BE2C (cell line): Measurements from ENCODE around the gene SPAG9.
A peak's percentile ranks its signal among the peaks of the same experiment; 100 is the strongest.

Experiments used
- DNase-seq: peaks from one replicate; pipeline ENCODE4 v3.0.0-alpha.2; 2020
- H3K27me3 ChIP-seq: fragments of 250-450 bp; sonication (Bioruptor Pico); 2 replicates; pipeline ENCODE4 v1.5.1; 2020; ENCODE audit warnings: mild to moderate bottlenecking
- H3K36me3 ChIP-seq: fragments of 250-450 bp; sonication (Bioruptor Pico); 2 replicates; pipeline ENCODE4 v1.5.1; 2020; ENCODE audit warnings: mild to moderate bottlenecking
- H3K4me1 ChIP-seq: fragments of 250-450 bp; sonication (Bioruptor Pico); 2 replicates; pipeline ENCODE4 v1.5.1; 2020
- H3K4me3 ChIP-seq: 2 replicates; pipeline ENCODE4 v1.5.1; 2011; ENCODE audit warnings: low read depth, low read length
- H3K9me3 ChIP-seq: fragments of 250-450 bp; sonication (Bioruptor Pico); 2 replicates; pipeline ENCODE4 v1.5.1; 2020
- TF ChIP-seq, protein P1 (sequence below): IDR thresholded peaks from 2 replicates; pipeline ENCODE4 v1.5.1; 2012; ENCODE audit warnings: mild to moderate bottlenecking, low read depth, low read length

SPAG9 gene

DNA sequence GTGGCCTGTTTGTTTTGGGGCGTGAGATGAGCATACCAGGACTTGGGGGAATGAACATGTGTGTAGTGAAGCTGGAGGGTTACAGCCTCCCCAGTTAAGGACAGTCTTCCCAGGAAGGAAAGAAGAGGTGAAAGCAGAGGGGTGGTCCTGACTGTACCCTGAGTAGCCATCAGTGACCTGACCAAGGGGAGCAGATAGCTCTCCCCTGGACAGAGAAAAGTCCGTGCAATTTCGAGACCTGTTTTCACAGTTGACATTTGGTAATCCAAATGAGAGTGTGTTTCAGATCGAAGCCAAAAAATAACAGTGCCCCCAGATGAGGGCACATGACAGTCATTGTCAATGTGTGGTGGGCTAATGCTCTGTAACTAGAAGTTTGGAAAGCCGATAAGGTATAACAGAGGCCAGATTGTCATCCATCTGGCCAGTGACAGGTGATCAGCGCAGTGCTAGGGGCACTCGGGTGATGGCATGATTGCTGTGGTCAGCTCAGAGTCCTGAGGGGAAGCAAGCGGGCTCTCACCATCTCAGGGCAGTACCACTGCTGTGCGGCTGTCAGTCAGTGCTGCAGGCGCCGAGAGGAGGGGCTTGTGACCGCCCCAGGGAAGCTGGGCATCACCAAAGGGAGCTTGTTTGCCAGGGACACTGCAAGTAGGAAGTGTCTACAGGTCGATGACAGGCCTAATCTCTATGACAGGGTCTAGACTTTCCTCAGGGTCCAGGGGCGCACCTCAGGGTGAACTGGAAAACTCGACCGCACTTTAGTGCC is 44.4 kb upstream of the SPAG9 start:
- TF ChIP-seq, protein P1, sequence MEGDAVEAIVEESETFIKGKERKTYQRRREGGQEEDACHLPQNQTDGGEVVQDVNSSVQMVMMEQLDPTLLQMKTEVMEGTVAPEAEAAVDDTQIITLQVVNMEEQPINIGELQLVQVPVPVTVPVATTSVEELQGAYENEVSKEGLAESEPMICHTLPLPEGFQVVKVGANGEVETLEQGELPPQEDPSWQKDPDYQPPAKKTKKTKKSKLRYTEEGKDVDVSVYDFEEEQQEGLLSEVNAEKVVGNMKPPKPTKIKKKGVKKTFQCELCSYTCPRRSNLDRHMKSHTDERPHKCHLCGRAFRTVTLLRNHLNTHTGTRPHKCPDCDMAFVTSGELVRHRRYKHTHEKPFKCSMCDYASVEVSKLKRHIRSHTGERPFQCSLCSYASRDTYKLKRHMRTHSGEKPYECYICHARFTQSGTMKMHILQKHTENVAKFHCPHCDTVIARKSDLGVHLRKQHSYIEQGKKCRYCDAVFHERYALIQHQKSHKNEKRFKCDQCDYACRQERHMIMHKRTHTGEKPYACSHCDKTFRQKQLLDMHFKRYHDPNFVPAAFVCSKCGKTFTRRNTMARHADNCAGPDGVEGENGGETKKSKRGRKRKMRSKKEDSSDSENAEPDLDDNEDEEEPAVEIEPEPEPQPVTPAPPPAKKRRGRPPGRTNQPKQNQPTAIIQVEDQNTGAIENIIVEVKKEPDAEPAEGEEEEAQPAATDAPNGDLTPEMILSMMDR: no peak
- Histone ChIP-seq H3K9me3 (no peaks in the 10 kb centered on the region), H3K4me3 (peak overlapping the region; percentile 94), H3K27me3 (no peaks in the 10 kb centered on the region), H3K36me3 (peaks cover 69% of the 10 kb centered on the region), H3K4me1 (no peaks in the 10 kb centered on the region)
- DNase-seq: peak; percentile 69

DNA sequence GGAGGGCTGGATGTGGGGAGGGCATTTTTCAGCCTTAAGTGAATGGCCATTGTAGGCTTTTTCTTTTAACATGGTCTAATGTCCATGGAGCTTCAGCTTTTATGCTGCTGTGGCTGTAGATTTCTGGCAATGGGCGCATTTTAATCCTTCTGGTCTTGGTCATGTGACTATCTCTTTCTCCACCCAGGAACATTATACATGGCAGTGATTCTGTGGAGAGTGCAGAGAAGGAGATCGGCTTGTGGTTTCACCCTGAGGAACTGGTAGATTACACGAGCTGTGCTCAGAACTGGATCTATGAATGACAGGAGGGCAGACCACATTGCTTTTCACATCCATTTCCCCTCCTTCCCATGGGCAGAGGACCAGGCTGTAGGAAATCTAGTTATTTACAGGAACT is 40.9 kb upstream of the SPAG9 start:
- DNase-seq: no peak
- Histone ChIP-seq H3K27me3 (no peaks in the 10 kb centered on the region), H3K36me3 (peaks cover 74% of the 10 kb centered on the region), H3K9me3 (no peaks in the 10 kb centered on the region), H3K4me1 (no peaks in the 10 kb centered on the region), H3K4me3 (no peak overlapping the region)
- TF ChIP-seq, protein P1: no peak

DNA sequence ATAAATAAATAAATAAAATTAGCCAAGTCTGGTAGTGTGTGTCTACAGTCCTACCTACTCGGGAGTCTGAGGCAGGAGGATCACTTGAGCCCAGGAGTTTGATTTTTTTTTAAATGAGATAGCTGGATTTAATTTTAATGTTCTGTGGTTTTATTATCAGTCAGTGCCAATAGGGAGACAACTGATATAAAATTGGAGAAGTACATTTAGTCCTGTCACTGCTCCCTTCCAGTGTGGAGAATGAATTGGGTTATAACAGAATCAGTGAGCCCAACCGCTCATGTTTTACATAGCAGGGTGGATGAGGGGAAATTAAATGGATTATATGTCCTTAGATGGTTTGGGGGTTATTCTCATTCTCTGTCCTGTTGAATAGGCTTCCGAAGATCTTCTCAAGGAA is 38.9 kb upstream of the SPAG9 start:
- no peaks in the 10 kb centered on the region for H3K27me3 ChIP-seq
- TF ChIP-seq, protein P1: no peak
- H3K4me1 ChIP-seq: no peaks in the 10 kb centered on the region
- no peaks in the 10 kb centered on the region for H3K9me3 ChIP-seq
- peaks cover 87% of the 10 kb centered on the region for H3K36me3 ChIP-seq
- DNase-seq: no peak
- no peak overlapping the region for H3K4me3 ChIP-seq

DNA sequence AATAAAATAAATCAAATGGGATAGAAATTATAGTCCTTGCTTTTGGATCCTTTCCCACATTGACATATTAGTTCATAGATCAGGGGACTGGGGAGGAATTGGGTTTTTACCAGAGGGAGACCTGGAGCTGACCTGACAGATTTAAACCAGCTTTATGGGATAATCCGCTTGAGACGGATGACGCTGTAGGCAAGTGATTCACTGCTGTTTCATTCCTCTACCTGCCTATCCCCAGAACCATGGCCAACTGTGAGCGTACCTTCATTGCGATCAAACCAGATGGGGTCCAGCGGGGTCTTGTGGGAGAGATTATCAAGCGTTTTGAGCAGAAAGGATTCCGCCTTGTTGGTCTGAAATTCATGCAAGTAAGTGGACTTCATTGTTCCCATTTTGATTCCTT is 34.7 kb upstream of the SPAG9 start:
- TF ChIP-seq, protein P1: no peak
- Histone ChIP-seq H3K4me1 (no peaks in the 10 kb centered on the region), H3K4me3 (peak overlapping the region; percentile 99; the same call in 1 of the 2 replicates), H3K36me3 (peaks cover 52% of the 10 kb centered on the region), H3K27me3 (no peaks in the 10 kb centered on the region), H3K9me3 (no peaks in the 10 kb centered on the region)
- no peak for DNase-seq

DNA sequence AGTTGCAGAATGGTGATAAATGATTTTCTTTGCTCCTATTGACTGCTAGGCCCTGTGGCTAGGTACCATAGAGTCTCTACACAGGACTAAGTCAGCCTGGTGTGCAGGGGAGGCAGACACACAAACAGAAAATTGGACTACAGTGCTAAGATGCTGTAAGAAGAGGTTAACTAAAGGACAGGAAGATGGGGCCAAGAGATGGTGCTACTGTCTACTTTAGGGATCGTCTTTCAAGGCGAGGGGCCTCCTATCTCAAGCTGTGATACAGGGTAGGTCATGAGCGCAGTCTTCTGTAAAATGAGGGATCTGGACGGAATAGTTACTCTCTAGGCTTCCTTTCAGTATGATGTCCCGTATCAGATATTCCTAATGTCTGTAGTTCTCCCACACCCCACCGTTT is 33.5 kb upstream of the SPAG9 start:
- Histone ChIP-seq H3K36me3 (peaks cover 39% of the 10 kb centered on the region), H3K4me3 (peak overlapping the region; percentile 99), H3K9me3 (no peaks in the 10 kb centered on the region), H3K4me1 (no peaks in the 10 kb centered on the region), H3K27me3 (no peaks in the 10 kb centered on the region)
- TF ChIP-seq, protein P1: no peak
- DNase-seq: no peak
